Coronary artery (tissue), 2 donors: ENCODE measurements around the gene MFSD2A.

Source experiments
- DNase-seq: peaks from one replicate; pipeline ENCODE4 v3.0.0-alpha.2; 2017; ENCODE audit warnings: low spot score
- H3K27ac ChIP-seq, 2 donors: fragments of 200-600 bp; sonication (generic); one replicate each; pipeline ENCODE4 v1.5.1; 2016 to 2019
- H3K4me3 ChIP-seq: fragments of 200-600 bp; sonication (generic); 2 replicates; pipeline ENCODE4 v1.5.1; 2016; ENCODE audit warnings: mild to moderate bottlenecking, moderate library complexity
- CTCF ChIP-seq: fragments of 200-600 bp; sonication (generic); IDR thresholded peaks from one replicate; pipeline ENCODE4 v1.5.1; 2019; ENCODE audit warnings: antibody characterized with exemption

MFSD2A gene

GRCh38 chr1:39990428-39990827 is 35.5 kb downstream of the MFSD2A start:
- no peak for TF ChIP-seq CTCF
- Histone ChIP-seq H3K4me3 (no peak overlapping the region), H3K27ac (no peak overlapping the region)
- no peak for DNase-seq

- H3K27ac ChIP-seq, result no peak overlapping the region
- no peak overlapping the region for H3K4me3 ChIP-seq
- no peak for TF ChIP-seq CTCF
- no peak for DNase-seq
Observed at GRCh38 chr1:39992234-39992633, 37.3 kb downstream of the MFSD2A start.

- DNase-seq, result no peak
- H3K27ac ChIP-seq, result no peak overlapping the region
- no peak for TF ChIP-seq CTCF
- no peak overlapping the region for H3K4me3 ChIP-seq
Observed at GRCh38 chr1:39992888-39993287, 37.9 kb downstream of the MFSD2A start.

- Histone ChIP-seq H3K27ac (no peak overlapping the region), H3K4me3 (no peak overlapping the region)
- no peak for DNase-seq
- no peak for TF ChIP-seq CTCF
Observed at GRCh38 chr1:39995973-39996393, 41.0 kb downstream of the MFSD2A start.

GRCh38 chr1:39996396-39997004 is 41.6 kb downstream of the MFSD2A start:
- H3K4me3 ChIP-seq, result no peak overlapping the region
- H3K27ac ChIP-seq, result no peak overlapping the region
- no peak for DNase-seq
- no peak for TF ChIP-seq CTCF

GRCh38 chr1:40001456-40001855 is 46.5 kb downstream of the MFSD2A start:
- no peak for DNase-seq
- no peak for TF ChIP-seq CTCF
- no peak overlapping the region for H3K4me3 ChIP-seq
- no peak overlapping the region for H3K27ac ChIP-seq

- no peak overlapping the region for H3K4me3 ChIP-seq
- DNase-seq, result no peak
- no peak overlapping the region for H3K27ac ChIP-seq
- no peak for TF ChIP-seq CTCF
Observed at GRCh38 chr1:40003156-40004093, 48.5 kb downstream of the MFSD2A start.
